HG03196 (cell line): ENCODE measurements around the gene ADARB1.

Source experiments
- ATAC-seq: cut with Tn5 transposase; IDR thresholded peaks from one replicate; pipeline ENCODE4 v1.9.1; 2021; ENCODE audit not compliant: unreplicated experiment

Gene ADARB1

GRCh38 chr21:45054227-45054926 lies 20.0 kb upstream of the ADARB1 start:
- ATAC-seq, result no peak

- no peak for ATAC-seq
Observed at GRCh38 chr21:45054927-45055612, 19.3 kb upstream of the ADARB1 start.

- ATAC-seq, result no peak
Observed at GRCh38 chr21:45055861-45056260, 18.5 kb upstream of the ADARB1 start.

GRCh38 chr21:45056296-45056904 lies 18.0 kb upstream of the ADARB1 start:
- ATAC-seq, result no peak

- no peak for ATAC-seq
Observed at GRCh38 chr21:45056917-45057560, 17.3 kb upstream of the ADARB1 start.

GRCh38 chr21:45057886-45058285 lies 16.5 kb upstream of the ADARB1 start:
- no peak for ATAC-seq

GRCh38 chr21:45059121-45059520 lies 15.3 kb upstream of the ADARB1 start:
- ATAC-seq, result no peak

- no peak for ATAC-seq
Observed at GRCh38 chr21:45060089-45060488, 14.3 kb upstream of the ADARB1 start.

- ATAC-seq, result no peak
Observed at GRCh38 chr21:45060675-45061311, 13.6 kb upstream of the ADARB1 start.

- ATAC-seq, result no peak
Observed at GRCh38 chr21:45064091-45064490, 10.3 kb upstream of the ADARB1 start.

GRCh38 chr21:45064618-45065399 lies 9.6 kb upstream of the ADARB1 start:
- ATAC-seq, result no peak

- no peak for ATAC-seq
Observed at GRCh38 chr21:45067462-45068285, 6.7 kb upstream of the ADARB1 start.

GRCh38 chr21:45069085-45069484 lies 5.3 kb upstream of the ADARB1 start:
- no peak for ATAC-seq

GRCh38 chr21:45069711-45070110 lies 4.7 kb upstream of the ADARB1 start:
- ATAC-seq, result no peak

- ATAC-seq, result no peak
Observed at GRCh38 chr21:45071078-45071873, 3.1 kb upstream of the ADARB1 start.

GRCh38 chr21:45071874-45072737 lies 2.3 kb upstream of the ADARB1 start:
- no peak for ATAC-seq

GRCh38 chr21:45072738-45073300 lies 1.6 kb upstream of the ADARB1 start:
- ATAC-seq, result no peak
